CD4-positive, alpha-beta memory T cell (primary cell): ENCODE results near the gene CMC2. TPM values are rescaled to one million over a fixed set of nuclear protein-coding genes. Genes with fewer than 3 reads are reported as not detected.

Experiments used
- CTCF ChIA-PET: fragments of 350-600 bp; sonication (Branson Sonifier 250); formaldehyde crosslinking; loops from one replicate; lab custom pipeline; 2021; ENCODE audit warnings: inconsistent platforms; ENCODE audit not compliant: partially characterized antibody; lab: Charles Lee
- POLR2A ChIA-PET: fragments of 350-600 bp; sonication (Branson Sonifier 250); formaldehyde crosslinking; loops from one replicate; lab custom pipeline; 2021; ENCODE audit not compliant: partially characterized antibody; lab: Charles Lee
- DNase-seq, 5 donors: peaks; one replicate each; pipeline versions ENCODE4 v3.0.0 to v3.0.0-alpha.2; 2020 to 2022; ENCODE audit warnings: mixed read lengths in 1 of 5
- H3K27ac ChIP-seq: one replicate; pipeline ENCODE4 v1.7.0; 2013; ENCODE audit warnings: low read depth, low read length
- H3K27me3 ChIP-seq: 2 replicates; pipeline ENCODE4 v1.7.0; 2013; ENCODE audit warnings: mild to moderate bottlenecking, low read length, moderate library complexity; ENCODE audit not compliant: insufficient read depth
- H3K36me3 ChIP-seq: 2 replicates; pipeline ENCODE4 v1.7.0; 2013; ENCODE audit warnings: mild to moderate bottlenecking, low read length, moderate library complexity; ENCODE audit not compliant: insufficient read depth
- H3K4me1 ChIP-seq: 2 replicates; pipeline ENCODE4 v1.7.0; 2013; ENCODE audit warnings: mild to moderate bottlenecking, low read length, moderate library complexity; ENCODE audit not compliant: insufficient read depth
- H3K4me3 ChIP-seq, 2 donors: one replicate each; pipeline ENCODE4 v1.7.0; 2013; ENCODE audit warnings: low read length in 2 of 2, mild to moderate bottlenecking in 1 of 2
- H3K9me3 ChIP-seq, 2 donors: one replicate each; pipeline ENCODE4 v1.7.0; 2013; ENCODE audit warnings: low read length in 2 of 2, control low read depth in 1 of 2; ENCODE audit not compliant: control insufficient read depth in 1 of 2
- H3K27ac Mint-ChIP-seq, 7 donors: one replicate each; pipeline ENCODE4 v1.8.0; 2020 to 2021; ENCODE audit warnings: mixed read lengths in 7 of 7, mild to moderate bottlenecking in 6 of 7, inconsistent platforms in 3 of 7, moderate library complexity in 3 of 7
- H3K27me3 Mint-ChIP-seq, 2 donors: one replicate each; pipeline ENCODE4 v1.8.0; 2020 to 2021; ENCODE audit warnings: mixed read lengths in 2 of 2
- H3K36me3 Mint-ChIP-seq, 2 donors: one replicate each; pipeline ENCODE4 v1.8.0; 2020 to 2021; ENCODE audit warnings: mixed read lengths in 2 of 2, inconsistent platforms in 1 of 2, mild to moderate bottlenecking in 1 of 2
- H3K4me1 Mint-ChIP-seq, 4 donors: one replicate each; pipeline ENCODE4 v1.8.0; 2020 to 2021; ENCODE audit warnings: mixed read lengths in 4 of 4, mild to moderate bottlenecking in 1 of 4
- H3K4me3 Mint-ChIP-seq, 8 donors: one replicate each; pipeline ENCODE4 v1.8.0; 2020 to 2021; ENCODE audit warnings: mixed read lengths in 8 of 8, mild to moderate bottlenecking in 7 of 8, moderate library complexity in 6 of 8, inconsistent platforms in 3 of 8
- H3K9me3 Mint-ChIP-seq, 8 donors: one replicate each; pipeline ENCODE4 v1.8.0; 2020 to 2021; ENCODE audit warnings: mixed read lengths in 8 of 8, mild to moderate bottlenecking in 5 of 8, inconsistent platforms in 3 of 8, moderate library complexity in 1 of 8
- intact Hi-C: fragments of 100-400 bp; cut with micrococcal nuclease; formaldehyde crosslinking; loops from one replicate; pipeline ENCODE4 v1.15.1; 2023
- polyA plus RNA-seq, 2 donors: library from polyadenylated mRNA; unstranded; fragments of 300-500 nt; fragmentation: Illumina TruSeq; gene quantifications; one replicate each; pipeline ENCODE4 v1.2.3, GENCODE V29; 2021
- total RNA-seq, 2 experiments: library from RNA; stranded (reverse); gene quantifications; one replicate each; pipeline ENCODE4 v1.2.3, GENCODE V29; 2021

CMC2 gene
- total and polyA plus RNA-seq, 4 experiments from 2014 or later = 39.7 to 154 (median 74.5) TPM

- Mint-ChIP-seq H3K4me1 (no peaks in the 10 kb centered on the region), H3K36me3 (peaks cover 38 to 41% of the 10 kb centered on the region in 2 donors), H3K9me3 (peaks cover 10 to 60% (median 47%) of the 10 kb centered on the region in 8 donors), H3K4me3 (no peak overlapping the region), H3K27me3 (peaks cover 0 to 4% of the 10 kb centered on the region in 2 donors), H3K27ac (no peak overlapping the region)
- no peaks in the 10 kb centered on the region for H3K27me3 ChIP-seq
- POLR2A ChIA-PET = no interaction called here
- H3K27ac ChIP-seq = no peak overlapping the region
- no peaks in the 10 kb centered on the region for H3K4me1 ChIP-seq
- H3K36me3 ChIP-seq = no peaks in the 10 kb centered on the region
- CTCF ChIA-PET = no interaction called here
- no peak for DNase-seq
- intact Hi-C loops = no loop called here
- no peak overlapping the region for H3K4me3 ChIP-seq
- peaks cover 7 to 11% of the 10 kb centered on the region in 2 donors for H3K9me3 ChIP-seq
Measured at GRCh38 chr16:80954985-80955384, 51.7 kb downstream of the CMC2 start.

GRCh38 chr16:80948886-80949493, 57.7 kb downstream of the CMC2 start:
- H3K27me3 ChIP-seq = no peaks in the 10 kb centered on the region
- intact Hi-C loops = no loop called here
- H3K36me3 Mint-ChIP-seq = peaks cover 0 to 9% of the 10 kb centered on the region in 2 donors
- no peaks in the 10 kb centered on the region for H3K9me3 ChIP-seq
- ChIA-PET CTCF (interaction anchor here (1.1 kb wide), 1 partner anchor 14 kb away, joined by 3 read pairs; no protein-coding TSS in a partner anchor), POLR2A (no interaction called here)
- no peak overlapping the region for H3K27ac Mint-ChIP-seq
- no peaks in the 10 kb centered on the region for H3K36me3 ChIP-seq
- no peaks in the 10 kb centered on the region for H3K4me1 Mint-ChIP-seq
- no peak for DNase-seq
- H3K27ac ChIP-seq = no peak overlapping the region
- H3K27me3 Mint-ChIP-seq = peaks cover 10 to 22% of the 10 kb centered on the region in 2 donors
- H3K9me3 Mint-ChIP-seq = peaks cover 0 to 15% (median 4%) of the 10 kb centered on the region in 8 donors
- H3K4me1 ChIP-seq = no peaks in the 10 kb centered on the region
- H3K4me3 ChIP-seq = no peak overlapping the region
- no peak overlapping the region for H3K4me3 Mint-ChIP-seq

GRCh38 chr16:80947708-80948625, 58.7 kb downstream of the CMC2 start:
- intact Hi-C loops = no loop called here

GRCh38 chr16:80947239-80947638, 59.4 kb downstream of the CMC2 start:
- Histone ChIP-seq H3K27me3 (no peaks in the 10 kb centered on the region), H3K9me3 (no peaks in the 10 kb centered on the region), H3K4me1 (no peaks in the 10 kb centered on the region), H3K36me3 (no peaks in the 10 kb centered on the region), H3K4me3 (no peak overlapping the region), H3K27ac (no peak overlapping the region)
- peaks cover 0 to 5% of the 10 kb centered on the region in 2 donors for H3K36me3 Mint-ChIP-seq
- H3K27ac Mint-ChIP-seq = no peak overlapping the region
- no peak for DNase-seq
- ChIA-PET CTCF (no interaction called here), POLR2A (no interaction called here)
- no peaks in the 10 kb centered on the region for H3K4me1 Mint-ChIP-seq
- intact Hi-C loops = no loop called here
- peaks cover 0 to 16% (median 5%) of the 10 kb centered on the region in 8 donors for H3K9me3 Mint-ChIP-seq
- no peak overlapping the region for H3K4me3 Mint-ChIP-seq
- H3K27me3 Mint-ChIP-seq = peaks cover 10 to 22% of the 10 kb centered on the region in 2 donors

More at GRCh38 chr16:80947708-80948625, 58.7 kb downstream of the CMC2 start:
- Mint-ChIP-seq H3K9me3 (peaks cover 0 to 16% (median 5%) of the 10 kb centered on the region in 8 donors), H3K4me3 (no peak overlapping the region), H3K36me3 (peaks cover 0 to 7% of the 10 kb centered on the region in 2 donors), H3K27me3 (peaks cover 10 to 22% of the 10 kb centered on the region in 2 donors), H3K4me1 (no peaks in the 10 kb centered on the region), H3K27ac (no peak overlapping the region)
- Histone ChIP-seq H3K36me3 (no peaks in the 10 kb centered on the region), H3K27me3 (no peaks in the 10 kb centered on the region), H3K9me3 (no peaks in the 10 kb centered on the region), H3K4me1 (no peaks in the 10 kb centered on the region), H3K27ac (no peak overlapping the region), H3K4me3 (no peak overlapping the region)
- DNase-seq = no peak
- CTCF ChIA-PET = interaction anchor here (1.1 kb wide), 1 partner anchor 13 kb away, joined by 3 read pairs; no protein-coding TSS in a partner anchor
- POLR2A ChIA-PET = no interaction called here

- no peaks in the 10 kb centered on the region for H3K4me1 ChIP-seq
- DNase-seq = no peak
- no peak overlapping the region for H3K4me3 ChIP-seq
- no peak overlapping the region for H3K27ac Mint-ChIP-seq
- H3K9me3 Mint-ChIP-seq = peaks cover 0 to 12% (median 2%) of the 10 kb centered on the region in 8 donors
- H3K36me3 Mint-ChIP-seq = peaks cover 0 to 3% of the 10 kb centered on the region in 2 donors
- ChIA-PET POLR2A (no interaction called here), CTCF (no interaction called here)
- no peak overlapping the region for H3K27ac ChIP-seq
- H3K9me3 ChIP-seq = no peaks in the 10 kb centered on the region
- no peaks in the 10 kb centered on the region for H3K27me3 ChIP-seq
- peaks cover 9 to 22% of the 10 kb centered on the region in 2 donors for H3K27me3 Mint-ChIP-seq
- H3K4me1 Mint-ChIP-seq = no peaks in the 10 kb centered on the region
- intact Hi-C loops = no loop called here
- H3K36me3 ChIP-seq = no peaks in the 10 kb centered on the region
- H3K4me3 Mint-ChIP-seq = no peak overlapping the region
Measured at GRCh38 chr16:80946481-80946880, 60.2 kb downstream of the CMC2 start.

- DNase-seq = no peak
- no peaks in the 10 kb centered on the region for H3K36me3 ChIP-seq
- intact Hi-C loops = no loop called here
- no peaks in the 10 kb centered on the region for H3K4me1 ChIP-seq
- H3K9me3 ChIP-seq = no peaks in the 10 kb centered on the region
- no peaks in the 10 kb centered on the region for H3K27me3 ChIP-seq
- no peak overlapping the region for H3K27ac ChIP-seq
- ChIA-PET POLR2A (no interaction called here), CTCF (no interaction called here)
- Mint-ChIP-seq H3K27ac (no peak overlapping the region), H3K36me3 (peaks cover 0 to 3% of the 10 kb centered on the region in 2 donors), H3K4me1 (no peaks in the 10 kb centered on the region), H3K4me3 (no peak overlapping the region), H3K9me3 (peaks cover 0 to 8% (median 2%) of the 10 kb centered on the region in 8 donors), H3K27me3 (peaks cover 3 to 6% of the 10 kb centered on the region in 2 donors)
- H3K4me3 ChIP-seq = no peak overlapping the region
Measured at GRCh38 chr16:80940069-80940856, 66.4 kb downstream of the CMC2 start.
